ENCODE measurements around the gene H1-8. TPM values are rescaled to one million over a fixed set of nuclear protein-coding genes. Genes with fewer than 3 reads are reported as not detected.

H1-8 gene
- total and polyA plus RNA-seq, 9 of the 15 experiments (the other 6 are each of a cell fraction or from before 2014, with no cell fraction given) = not detected

DNA sequence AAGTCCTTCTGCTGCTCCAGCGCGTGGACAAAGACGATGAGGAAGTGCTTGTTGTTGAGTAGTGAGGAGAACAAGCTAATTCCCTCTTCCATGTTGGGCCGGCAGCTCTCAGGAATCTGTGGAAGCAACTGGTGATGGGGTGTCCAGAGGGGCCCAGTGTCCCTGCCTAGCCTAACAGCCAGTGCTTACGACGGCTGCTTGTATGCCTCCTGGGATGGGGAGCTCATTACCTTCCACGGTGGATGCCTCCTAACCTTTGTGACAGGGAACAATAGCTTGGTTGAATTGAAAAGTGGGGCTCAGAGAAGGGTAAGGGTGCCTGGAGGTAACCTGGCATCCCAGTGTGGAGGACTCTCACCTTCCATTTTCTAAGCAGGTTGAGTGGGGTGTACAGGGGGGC lies 22.9 kb downstream of the H1-8 start (continued):
- TF ChIP-seq, protein P1, sequence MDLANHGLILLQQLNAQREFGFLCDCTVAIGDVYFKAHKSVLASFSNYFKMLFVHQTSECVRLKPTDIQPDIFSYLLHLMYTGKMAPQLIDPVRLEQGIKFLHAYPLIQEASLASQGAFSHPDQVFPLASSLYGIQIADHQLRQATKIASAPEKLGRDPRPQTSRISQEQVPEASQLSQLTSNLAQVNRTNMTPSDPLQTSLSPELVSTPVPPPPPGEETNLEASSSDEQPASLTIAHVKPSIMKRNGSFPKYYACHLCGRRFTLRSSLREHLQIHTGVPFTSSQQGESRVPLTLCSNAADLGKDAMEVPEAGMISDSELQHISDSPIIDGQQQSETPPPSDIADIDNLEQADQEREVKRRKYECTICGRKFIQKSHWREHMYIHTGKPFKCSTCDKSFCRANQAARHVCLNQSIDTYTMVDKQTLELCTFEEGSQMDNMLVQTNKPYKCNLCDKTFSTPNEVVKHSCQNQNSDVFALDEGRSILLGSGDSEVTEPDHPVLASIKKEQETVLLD (IDR thresholded peaks at IDR 0.05) = no peak

DNA sequence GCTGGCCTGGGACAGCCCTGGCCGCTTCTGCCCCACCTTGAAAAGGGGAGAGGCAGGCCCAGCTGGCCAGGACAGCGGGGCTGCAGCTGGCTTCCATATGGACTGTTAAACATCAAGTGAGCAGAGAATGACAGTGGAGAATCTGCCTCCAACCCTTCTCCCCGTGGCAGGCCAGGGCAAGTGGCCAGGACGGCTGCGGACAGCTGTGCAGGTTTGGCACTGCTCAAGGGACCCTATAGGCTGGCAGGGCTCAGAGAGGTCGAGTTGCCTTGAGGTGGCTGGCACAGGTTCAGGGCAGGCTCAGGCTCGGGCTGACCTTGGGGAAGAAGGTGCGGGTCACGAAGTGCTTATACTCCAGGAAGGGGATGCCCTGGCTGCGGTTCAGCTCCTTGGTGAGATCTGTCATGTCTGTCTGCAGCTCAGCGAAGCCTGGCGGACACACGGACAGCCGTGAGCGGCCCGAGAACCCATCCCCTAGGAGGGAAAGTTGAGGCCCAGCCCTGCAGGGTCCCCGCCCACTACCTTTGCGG lies 24.3 kb downstream of the H1-8 start:
- CTCF ChIA-PET (ENCODE audit: low intra/inter-chr PET ratio) = no interaction called here
- WGBS (ENCODE audit: insufficient coverage, low coverage, missing lambda C conversion rate) = 76% methylated on average over 8 of the region's 18 CpGs

More for the DNA sequence above, 24.3 kb downstream of the H1-8 start:
- Histone ChIP-seq H2AFZ (ENCODE audit: low read depth, low read length) (no peak overlapping the region), H3K9me3 (replicated peaks; ENCODE audit: control insufficient read depth, insufficient read depth, low read depth, low read length) (no peaks in the 10 kb centered on the region), H3K27ac (ENCODE audit: extremely low read depth, low read depth, low read length) (no peak overlapping the region), H3K4me3 (no peak overlapping the region), H4K20me1 (replicated peaks; ENCODE audit: control insufficient read depth, insufficient read depth, low read length) (no peaks in the 10 kb centered on the region), H3K9ac (ENCODE audit: insufficient read depth in 1 of 2, low read depth in 2 of 2, low read length in 2 of 2) (no peak overlapping the region), H3K36me3 (ENCODE audit: control insufficient read depth, insufficient read depth, low read length) (peaks cover 11% of the 10 kb centered on the region; the same call in 1 of the 3 replicates), H3K27me3 (ENCODE audit: control insufficient read depth in 2 of 2, insufficient read depth in 2 of 2, low read length in 2 of 2) (no peaks in the 10 kb centered on the region), H3K79me2 (ENCODE audit: control insufficient read depth, insufficient read depth, low read length) (no peaks in the 10 kb centered on the region), H3K4me1 (replicated peaks in 1 of 2; ENCODE audit: control insufficient read depth in 2 of 2, insufficient read depth in 2 of 2, low read length in 2 of 2) (peaks cover 0 to 12% of the 10 kb centered on the region in 2 experiments; a peak in 2 of 5 replicates), H3K4me2 (ENCODE audit: insufficient read depth, low read length) (no peak overlapping the region), H3K9me1 (ENCODE audit: control insufficient read depth, insufficient read depth, low read length) (no peaks in the 10 kb centered on the region)
- ATAC-seq = no peak
- in situ Hi-C loops (cut with MboI) (no loop called here), intact Hi-C loops (cut with micrococcal nuclease) (no loop called here)
- POLR2A ChIA-PET = no interaction called here
- BruUV-seq (replicated peaks) = no TSS peak
- TF ChIP-seq TAF1 (IDR thresholded peaks at IDR 0.05; ENCODE audit: control insufficient read depth, extremely low read depth, insufficient read depth, low read length, severe bottlenecking) = no peak
- TF ChIP-seq, protein P2, sequence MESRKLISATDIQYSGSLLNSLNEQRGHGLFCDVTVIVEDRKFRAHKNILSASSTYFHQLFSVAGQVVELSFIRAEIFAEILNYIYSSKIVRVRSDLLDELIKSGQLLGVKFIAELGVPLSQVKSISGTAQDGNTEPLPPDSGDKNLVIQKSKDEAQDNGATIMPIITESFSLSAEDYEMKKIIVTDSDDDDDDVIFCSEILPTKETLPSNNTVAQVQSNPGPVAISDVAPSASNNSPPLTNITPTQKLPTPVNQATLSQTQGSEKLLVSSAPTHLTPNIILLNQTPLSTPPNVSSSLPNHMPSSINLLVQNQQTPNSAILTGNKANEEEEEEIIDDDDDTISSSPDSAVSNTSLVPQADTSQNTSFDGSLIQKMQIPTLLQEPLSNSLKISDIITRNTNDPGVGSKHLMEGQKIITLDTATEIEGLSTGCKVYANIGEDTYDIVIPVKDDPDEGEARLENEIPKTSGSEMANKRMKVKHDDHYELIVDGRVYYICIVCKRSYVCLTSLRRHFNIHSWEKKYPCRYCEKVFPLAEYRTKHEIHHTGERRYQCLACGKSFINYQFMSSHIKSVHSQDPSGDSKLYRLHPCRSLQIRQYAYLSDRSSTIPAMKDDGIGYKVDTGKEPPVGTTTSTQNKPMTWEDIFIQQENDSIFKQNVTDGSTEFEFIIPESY (CRISPR knock-in tag; IDR thresholded peaks at IDR 0.05) = peak; percentile 67
- TF ChIP-seq, protein P3, sequence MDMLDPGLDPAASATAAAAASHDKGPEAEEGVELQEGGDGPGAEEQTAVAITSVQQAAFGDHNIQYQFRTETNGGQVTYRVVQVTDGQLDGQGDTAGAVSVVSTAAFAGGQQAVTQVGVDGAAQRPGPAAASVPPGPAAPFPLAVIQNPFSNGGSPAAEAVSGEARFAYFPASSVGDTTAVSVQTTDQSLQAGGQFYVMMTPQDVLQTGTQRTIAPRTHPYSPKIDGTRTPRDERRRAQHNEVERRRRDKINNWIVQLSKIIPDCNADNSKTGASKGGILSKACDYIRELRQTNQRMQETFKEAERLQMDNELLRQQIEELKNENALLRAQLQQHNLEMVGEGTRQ (CRISPR knock-in tag; IDR thresholded peaks at IDR 0.05) = no peak
- DNase-seq (ENCODE audit: extremely low read depth in 1 of 4, low spot score in 3 of 4) = no peak
- no peak for FAIRE-seq
